ENCODE data around the gene DEPP1. TPM values are rescaled to one million over a fixed set of nuclear protein-coding genes. Genes with fewer than 3 reads are reported as not detected.

Gene DEPP1
- total RNA-seq, 1 experiment from 2014 or later = 0.14 TPM

DNA sequence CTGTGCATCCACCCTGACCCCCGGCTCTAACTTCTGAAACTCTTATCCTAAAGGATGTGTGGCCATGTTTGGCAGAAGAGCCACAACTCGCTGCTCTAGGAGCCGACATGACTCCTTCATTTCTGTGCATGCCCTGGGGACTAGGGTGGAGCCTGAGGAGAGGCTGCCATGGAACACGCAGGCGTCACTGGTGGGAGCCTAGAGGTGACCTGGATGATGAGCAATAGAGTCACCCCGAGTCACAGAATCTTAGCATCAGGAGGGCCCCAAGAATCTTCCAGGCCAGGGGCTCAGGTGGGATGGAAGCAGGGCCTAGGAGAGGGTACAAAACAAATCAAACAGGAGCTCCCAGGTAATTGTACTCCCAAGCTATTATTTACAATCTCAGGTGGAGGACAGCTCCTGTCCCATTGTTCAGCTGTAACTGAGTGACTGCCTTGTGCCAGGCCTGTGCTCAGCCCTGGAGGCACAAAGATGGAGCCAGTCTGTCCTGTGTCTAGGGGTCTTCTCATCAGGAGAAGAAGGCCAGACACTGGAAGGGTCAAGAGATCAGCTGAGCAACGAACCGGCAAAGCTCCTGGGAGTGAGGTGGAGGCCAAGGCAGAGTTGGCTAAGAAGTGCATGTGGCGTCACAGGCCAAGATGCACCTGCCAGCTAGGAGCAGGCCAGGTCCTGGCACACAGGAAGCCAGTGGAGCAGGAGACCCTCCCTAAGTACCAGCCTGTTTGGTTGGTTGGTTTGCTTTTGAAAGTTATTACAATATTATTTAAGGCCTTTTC, 16.3 kb upstream of the DEPP1 start:
- in situ Hi-C loops (cut with HindIII; ENCODE audit: low sequenced_read_pairs) = no loop called here
- DNase-seq (ENCODE audit: low spot score) = no peak

DNA sequence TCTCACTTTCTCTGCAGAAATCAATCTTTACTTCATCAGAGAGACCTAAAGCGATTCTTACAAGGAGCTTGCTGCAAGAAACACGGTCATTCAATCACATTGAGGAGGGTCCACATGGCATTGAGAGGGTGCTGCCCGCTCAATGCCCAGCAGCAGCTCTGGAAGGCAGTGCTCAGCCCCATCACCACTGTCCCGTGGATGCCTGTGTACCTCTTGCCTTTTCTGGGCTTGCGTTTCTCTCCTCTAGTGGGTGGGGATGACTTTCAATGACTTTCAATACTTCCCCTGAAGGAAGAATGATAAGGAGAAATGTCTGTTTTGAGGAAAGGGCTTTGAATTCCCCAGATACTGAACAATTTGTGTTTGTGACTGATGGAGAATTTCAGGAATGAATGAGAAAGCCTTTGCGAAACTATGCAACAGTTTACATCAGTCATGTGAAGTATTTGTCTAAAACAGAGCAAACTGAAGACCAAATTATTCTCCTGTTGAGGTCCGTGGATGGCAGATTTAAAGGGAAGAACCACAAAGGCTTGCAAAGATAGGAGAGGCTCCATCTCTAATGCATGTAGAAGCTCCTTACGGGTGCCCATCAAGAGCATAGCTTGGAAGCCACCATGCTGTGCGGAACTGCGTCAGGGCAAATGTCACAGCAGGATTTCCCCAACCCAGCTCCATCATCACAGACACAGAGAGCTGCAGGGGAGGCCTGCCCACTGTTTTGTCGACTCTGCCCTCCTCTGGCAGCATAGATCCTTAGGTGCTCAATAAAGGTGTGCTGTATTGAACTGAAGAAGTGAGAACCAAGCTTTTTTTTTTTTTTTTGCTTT, 15.5 kb upstream of the DEPP1 start:
- DNase-seq (ENCODE audit: low spot score) = no peak
- in situ Hi-C loops (cut with HindIII; ENCODE audit: low sequenced_read_pairs) = no loop called here

DNA sequence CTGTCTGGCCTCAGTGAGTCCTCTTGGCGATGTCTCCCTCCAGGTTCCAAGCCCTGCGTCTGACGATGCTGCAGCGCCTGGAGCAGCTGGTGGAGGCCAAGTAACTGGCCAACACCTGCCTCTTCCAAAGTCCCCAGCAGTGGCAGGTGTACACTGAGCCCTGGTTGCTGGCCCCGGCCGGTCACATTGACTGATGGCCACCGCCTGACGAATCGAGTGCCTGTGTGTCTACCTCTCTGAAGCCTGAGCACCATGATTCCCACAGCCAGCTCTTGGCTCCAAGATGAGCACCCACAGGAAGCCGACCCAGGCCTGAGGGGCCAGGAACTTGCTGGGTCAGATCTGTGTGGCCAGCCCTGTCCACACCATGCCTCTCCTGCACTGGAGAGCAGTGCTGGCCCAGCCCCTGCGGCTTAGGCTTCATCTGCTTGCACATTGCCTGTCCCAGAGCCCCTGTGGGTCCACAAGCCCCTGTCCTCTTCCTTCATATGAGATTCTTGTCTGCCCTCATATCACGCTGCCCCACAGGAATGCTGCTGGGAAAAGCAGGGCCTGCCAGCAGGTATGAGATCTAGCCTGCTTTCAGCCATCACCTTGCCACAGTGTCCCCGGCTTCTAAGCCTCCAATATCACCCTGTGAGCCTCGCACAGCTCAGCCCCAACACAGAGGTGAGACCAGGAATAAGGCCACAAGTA, 14.8 kb upstream of the DEPP1 start:
- in situ Hi-C loops (cut with HindIII; ENCODE audit: low sequenced_read_pairs) = no loop called here
- no peak for DNase-seq (ENCODE audit: low spot score)

DNA sequence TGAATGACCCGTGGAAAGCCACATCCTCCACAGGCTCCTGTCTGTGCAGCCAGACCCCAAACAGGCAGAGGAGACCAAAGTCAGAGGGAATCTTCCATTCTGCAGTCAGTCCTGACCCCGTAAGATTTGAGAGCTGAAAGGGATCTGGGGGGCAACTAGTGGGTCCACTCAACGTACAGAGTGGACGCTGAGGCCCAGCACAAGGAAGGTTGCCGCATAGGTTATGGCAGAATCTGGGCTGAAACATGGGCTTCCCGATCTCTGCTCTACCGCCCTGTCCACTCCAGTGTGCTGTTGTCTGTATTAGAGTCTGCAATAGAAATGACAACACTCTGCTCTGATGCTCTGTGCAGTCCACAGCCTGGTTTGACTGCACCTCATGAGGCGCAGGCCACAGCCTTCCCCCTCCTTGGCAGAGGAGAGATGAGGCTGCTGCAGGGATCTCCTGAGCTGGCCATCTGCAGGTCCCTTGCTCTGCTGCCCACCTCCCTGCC, 14.2 kb upstream of the DEPP1 start:
- DNase-seq (ENCODE audit: low spot score) = no peak
- in situ Hi-C loops (cut with HindIII; ENCODE audit: low sequenced_read_pairs) = no loop called here

DNA sequence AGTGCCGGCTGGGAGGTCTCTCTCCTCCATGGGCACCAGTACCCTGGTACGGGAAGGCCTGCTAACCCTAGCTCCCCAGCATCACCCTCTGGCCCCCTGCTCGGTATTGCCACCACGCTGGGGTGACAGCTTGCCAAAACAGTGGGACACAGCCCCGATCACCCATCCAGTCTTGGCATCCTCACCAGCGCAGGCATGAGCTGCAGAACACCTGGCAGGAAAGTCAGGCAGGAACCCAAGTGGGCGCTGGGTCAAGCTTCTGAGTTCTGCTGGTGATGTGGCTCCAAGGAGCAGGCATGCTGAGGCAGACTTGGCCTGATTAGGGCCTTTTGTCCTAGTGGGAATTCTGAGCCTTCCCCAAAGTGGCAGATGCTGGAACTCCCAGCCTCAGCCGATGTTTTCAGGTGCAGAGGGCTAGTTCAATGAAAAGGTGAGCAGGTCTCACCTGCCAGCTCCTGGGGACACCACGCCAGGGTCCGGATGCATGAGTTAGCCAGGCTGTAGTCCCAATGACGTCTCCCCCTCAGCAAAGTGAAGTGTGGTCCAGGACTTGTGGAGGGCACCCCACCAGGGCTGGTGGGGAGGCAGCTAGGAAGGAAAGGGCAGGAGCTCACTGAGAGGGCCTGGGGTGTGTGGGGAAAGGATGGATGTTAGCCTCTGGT, 13.6 kb upstream of the DEPP1 start:
- no peak for DNase-seq (ENCODE audit: low spot score)
- in situ Hi-C loops (cut with HindIII; ENCODE audit: low sequenced_read_pairs) = no loop called here

DNA sequence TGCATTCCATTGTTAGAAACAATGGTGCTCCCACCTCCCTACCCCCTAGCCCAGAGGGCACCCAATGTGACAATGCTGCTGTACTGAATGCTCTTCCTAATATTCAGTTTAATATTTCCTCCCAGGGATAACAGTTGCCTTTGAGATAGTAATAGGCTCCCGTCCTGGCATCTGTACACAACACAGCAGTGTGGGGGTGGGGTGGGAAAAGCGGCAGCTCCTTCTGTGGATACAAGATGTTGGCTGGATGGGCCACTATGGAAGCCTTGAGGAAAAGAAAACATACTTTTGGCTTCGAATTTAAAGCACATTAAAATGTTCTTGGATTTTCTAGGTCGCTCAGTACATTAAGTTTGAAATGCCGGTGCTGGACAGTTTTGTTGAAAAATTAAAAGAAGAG, 13.0 kb upstream of the DEPP1 start:
- no peak for DNase-seq (ENCODE audit: low spot score)
- in situ Hi-C loops (cut with HindIII; ENCODE audit: low sequenced_read_pairs) = no loop called here

DNA sequence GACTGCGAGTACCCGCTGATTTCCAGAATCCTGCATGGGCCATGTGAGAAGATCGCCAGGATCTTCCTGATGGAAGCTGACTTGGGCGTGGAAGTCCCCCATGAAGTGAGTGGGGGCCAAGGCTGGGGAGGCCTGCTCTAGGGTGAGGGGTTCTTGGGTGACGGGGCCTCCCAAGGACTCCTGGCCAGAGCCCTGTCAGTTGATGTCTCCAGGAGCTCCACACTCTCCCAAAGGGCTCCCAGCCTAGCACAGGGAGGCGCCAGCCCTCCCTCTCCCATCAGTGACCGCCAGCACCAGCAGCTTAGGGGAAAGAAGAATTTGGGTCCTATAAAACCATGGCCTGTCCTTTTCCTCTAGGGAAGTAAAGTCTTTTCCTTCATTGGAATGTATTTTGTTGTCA, 12.4 kb upstream of the DEPP1 start:
- no peak for DNase-seq (ENCODE audit: low spot score)
- in situ Hi-C loops (cut with HindIII; ENCODE audit: low sequenced_read_pairs) = no loop called here

DNA sequence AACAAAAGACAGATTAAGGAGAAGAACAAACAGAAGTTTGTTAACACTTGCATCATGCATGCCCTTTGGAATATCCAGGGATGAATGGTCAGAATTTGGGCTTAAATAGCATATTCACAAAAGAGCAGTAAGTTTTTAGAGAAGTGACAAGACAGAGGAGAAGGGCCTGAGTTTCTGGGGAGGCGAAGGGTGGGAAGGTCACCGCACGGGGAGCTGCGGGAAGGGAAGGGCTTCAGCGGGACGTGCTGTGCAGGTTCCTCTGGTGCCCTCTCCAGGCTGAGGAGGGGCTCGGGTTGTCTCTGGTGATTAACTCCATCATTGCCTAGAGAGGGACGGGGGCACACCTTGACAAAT, 11.7 kb upstream of the DEPP1 start:
- in situ Hi-C loops (cut with HindIII; ENCODE audit: low sequenced_read_pairs) = no loop called here
- no peak for DNase-seq (ENCODE audit: low spot score)

DNA sequence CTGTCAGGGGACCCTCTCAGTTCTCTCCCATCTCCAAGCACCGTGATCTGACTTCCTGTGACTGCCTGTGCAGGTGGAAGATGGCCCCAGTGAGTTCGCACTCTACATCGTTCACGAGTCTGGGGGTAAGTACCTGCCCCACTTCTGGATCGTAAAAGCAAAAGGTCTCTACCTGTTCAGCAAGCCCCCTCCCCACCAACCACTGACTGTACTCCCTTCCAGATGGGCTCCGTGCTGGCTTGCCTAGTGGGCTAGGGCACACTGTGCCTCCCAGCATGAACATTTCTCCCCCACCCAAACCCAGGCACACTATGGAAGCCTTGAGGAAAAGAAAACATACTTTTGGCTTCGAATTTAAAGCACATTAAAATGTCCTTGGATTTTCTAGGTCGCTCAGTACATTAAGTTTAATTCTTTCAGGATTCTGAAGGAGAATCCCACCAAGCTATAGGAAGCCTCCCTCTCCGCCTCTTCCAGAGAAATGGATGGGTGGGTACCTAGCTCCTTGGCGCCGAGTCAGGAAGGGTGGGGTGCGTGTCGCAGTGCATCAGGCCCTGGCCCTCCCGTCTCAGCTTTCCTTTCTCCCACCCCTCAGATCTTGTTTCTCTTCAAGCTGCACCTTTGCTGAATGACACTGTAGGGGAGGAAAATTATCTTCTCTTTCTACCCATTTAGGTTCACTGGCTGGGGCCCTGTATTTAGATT, 11.1 kb upstream of the DEPP1 start:
- in situ Hi-C loops (cut with HindIII; ENCODE audit: low sequenced_read_pairs) = no loop called here
- no peak for DNase-seq (ENCODE audit: low spot score)

DNA sequence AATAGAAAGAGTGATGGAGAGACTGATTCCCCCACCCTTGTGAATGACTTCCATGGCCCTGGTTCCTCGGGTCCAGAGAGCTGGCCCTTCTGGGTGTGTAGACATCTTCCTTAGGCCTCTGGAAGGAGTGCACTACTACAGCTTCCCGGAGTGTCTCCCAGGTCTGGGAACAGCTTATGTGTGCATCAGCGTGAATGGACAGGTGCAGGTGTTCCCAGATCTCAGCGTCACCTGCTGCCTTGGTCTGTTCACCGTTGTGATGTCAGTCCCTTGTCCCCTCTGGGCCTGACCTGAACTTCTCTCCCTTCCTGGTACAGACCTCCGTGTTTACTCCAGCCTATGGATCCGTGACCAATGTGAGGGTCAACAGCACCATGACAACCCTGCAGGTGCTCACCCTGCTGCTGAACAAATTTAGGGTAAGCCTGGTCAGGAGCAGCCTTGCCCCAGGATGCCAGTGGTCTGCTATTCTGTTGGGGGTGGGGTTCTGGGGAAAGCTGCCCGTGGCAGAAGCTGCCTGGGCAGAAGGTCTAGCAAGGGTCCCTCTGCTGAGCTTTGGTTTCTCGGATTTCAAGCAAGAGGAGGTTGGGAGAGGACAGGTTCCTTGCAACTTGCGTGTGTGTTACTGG, 10.5 kb upstream of the DEPP1 start:
- no peak for DNase-seq (ENCODE audit: low spot score)
- in situ Hi-C loops (cut with HindIII; ENCODE audit: low sequenced_read_pairs) = no loop called here

DNA sequence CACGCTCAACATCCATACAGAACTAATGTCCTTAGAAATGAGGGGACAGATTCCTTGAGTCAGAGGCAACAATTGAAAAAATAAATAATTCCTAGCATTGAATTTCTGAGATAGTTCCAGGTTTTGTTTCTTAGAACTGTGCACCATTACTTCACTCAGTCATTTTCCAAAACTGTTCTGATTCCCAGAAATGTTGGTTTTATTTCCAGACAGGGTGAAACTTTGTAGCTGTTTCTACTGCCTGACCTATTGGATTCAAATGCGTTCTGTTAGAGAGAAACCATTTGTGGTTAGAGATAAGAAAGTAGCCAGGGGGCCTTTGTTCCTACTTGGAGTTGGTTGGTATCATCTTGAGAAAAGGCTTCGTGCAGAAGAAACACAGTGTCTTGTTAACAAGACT, 8.1 kb upstream of the DEPP1 start:
- in situ Hi-C loops (cut with HindIII; ENCODE audit: low sequenced_read_pairs) = no loop called here
- DNase-seq (ENCODE audit: low spot score) = no peak

DNA sequence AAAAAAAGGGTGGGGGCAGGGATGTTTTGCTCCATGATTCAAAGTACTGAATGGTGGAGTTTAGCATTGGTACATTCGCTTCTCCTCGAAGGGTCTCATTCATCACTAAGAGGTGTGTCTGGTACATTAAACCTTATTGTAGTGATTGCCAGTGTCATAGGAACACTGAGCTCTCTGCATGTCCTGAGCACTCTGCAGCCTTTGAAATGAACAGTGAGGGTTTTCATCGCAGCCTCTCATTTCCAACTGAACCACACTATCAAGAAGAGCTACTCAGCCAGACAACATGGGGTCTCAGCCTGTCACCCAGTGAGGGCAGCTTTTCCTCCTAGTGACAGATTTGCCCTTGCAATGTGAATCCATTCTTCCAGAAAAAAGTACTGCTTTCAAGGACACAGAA, 7.6 kb upstream of the DEPP1 start:
- DNase-seq (ENCODE audit: low spot score) = no peak
- in situ Hi-C loops (cut with HindIII; ENCODE audit: low sequenced_read_pairs) = no loop called here

DNA sequence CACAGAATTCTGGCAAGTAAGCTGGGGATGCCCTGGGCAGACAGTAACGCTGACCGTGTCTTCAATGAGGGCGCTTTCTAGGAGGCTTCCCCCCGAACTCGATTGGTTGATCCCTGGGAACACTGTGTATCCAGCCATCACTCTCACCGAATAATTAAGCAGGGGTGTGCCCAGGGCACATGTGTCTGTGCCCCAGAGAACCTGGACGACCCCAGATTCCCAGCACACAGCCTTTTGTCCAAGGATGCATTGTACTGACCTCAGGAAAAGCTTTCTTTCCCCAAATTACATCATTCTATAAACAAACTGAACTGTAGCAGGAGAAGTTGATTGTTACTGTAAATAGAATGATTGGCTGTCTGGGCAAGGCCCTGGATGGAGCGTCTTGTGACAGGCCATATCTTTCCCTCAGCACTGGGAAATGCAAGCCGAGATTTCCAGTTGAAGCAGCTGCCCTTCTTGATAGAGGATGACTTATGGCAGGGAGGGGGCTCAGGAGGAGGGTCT, 6.6 kb upstream of the DEPP1 start:
- DNase-seq (ENCODE audit: low spot score) = no peak
- in situ Hi-C loops (cut with HindIII; ENCODE audit: low sequenced_read_pairs) = no loop called here

DNA sequence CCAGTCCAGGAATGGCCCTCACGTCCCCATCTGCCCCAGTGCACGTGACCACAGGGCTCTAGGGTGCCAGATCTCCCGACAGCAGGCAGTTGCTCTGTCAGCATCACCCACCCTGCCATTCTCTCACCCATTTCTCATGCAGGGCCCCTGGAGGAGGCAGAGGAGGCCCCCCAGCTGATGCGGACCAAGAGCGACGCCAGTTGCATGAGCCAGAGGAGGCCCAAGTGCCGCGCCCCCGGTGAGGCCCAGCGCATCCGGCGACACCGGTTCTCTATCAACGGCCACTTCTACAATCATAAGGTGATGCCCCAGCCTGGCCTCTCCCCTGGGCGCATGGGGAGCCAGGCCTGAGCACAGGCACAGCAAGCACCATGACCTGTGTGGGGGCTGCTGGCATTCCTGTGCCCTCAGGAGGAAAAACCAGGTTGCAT, 6.1 kb upstream of the DEPP1 start:
- in situ Hi-C loops (cut with HindIII; ENCODE audit: low sequenced_read_pairs) = no loop called here
- no peak for DNase-seq (ENCODE audit: low spot score)

DNA sequence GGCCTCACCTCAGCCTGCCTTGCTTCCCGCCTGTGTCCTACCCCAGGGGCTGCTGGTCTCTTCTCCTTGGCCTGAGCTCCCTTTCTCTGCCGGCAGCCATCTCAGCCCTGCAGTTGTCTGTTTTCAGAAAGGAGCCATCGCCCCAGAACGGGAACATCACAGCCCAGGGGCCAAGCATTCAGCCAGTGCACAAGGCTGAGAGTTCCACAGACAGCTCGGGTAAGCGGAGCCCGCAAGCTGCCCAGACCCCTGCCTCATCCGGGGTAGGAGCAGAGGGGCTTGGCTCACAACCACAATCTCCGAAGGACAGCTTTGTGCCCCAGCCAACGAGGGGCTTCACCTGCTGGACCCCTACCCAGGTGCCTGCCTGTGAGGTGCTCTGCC, 5.3 kb upstream of the DEPP1 start:
- no peak for DNase-seq (ENCODE audit: low spot score)
- in situ Hi-C loops (cut with HindIII; ENCODE audit: low sequenced_read_pairs) = no loop called here

DNA sequence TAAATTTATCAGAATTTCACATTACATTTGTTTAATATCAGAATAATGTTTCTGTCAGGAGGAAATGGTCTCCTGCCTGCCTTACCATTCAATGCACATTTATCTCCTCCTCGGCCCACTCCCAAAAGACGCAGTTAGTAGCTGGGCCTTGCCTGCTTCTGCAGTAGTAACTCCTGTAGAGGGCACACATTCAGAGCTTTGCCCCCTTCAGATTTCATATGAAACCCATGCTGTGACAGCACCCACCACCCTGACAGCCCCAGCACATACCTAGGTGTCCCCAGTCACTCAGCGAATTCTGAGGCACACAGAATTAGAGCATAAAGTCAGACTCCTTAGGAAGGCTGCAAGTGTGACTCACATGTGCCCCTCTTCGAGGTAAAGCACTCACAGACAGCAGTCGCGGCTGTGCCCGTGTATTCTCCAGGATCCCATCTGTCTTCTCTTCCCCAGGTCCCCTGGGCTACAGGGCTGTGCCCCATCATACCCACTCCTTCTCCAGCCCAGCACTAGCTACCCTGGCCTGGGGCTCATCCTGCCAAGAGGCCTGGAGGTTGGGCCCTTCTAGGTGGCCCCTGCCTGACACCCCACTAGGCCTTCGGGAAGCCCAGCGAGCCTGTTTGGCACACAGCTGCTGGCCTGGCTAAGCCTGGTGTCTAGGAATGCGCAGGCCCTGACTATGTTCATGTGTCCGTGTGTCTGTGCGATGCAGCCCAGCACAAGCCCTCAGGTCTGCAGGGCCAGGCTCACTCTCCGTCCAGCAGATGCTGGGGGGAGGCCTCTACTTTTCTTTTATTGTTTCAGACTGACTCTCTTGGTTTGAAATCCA, 4.7 kb upstream of the DEPP1 start:
- DNase-seq (ENCODE audit: low spot score) = no peak
- in situ Hi-C loops (cut with HindIII; ENCODE audit: low sequenced_read_pairs) = no loop called here

DNA sequence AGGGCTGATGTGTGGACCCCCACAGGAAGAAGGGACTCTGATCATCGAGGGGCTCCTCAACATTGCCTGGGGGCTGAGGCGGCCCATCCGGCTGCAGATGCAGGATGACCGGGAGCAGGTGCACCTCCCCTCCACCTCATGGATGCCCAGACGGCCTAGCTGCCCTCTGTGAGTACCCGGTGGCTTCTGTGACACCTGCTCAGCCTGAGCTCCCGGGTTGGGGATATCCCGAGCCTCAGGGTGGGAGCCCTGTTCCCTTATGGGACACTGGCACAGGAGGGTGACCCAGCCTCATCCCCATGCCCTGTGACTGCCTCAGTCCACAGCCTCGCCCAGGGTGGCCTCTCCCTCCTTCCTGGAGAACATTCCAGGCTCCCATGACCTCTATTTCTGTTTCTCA, 3.9 kb upstream of the DEPP1 start:
- in situ Hi-C loops (cut with HindIII; ENCODE audit: low sequenced_read_pairs) = no loop called here
- no peak for DNase-seq (ENCODE audit: low spot score)

DNA sequence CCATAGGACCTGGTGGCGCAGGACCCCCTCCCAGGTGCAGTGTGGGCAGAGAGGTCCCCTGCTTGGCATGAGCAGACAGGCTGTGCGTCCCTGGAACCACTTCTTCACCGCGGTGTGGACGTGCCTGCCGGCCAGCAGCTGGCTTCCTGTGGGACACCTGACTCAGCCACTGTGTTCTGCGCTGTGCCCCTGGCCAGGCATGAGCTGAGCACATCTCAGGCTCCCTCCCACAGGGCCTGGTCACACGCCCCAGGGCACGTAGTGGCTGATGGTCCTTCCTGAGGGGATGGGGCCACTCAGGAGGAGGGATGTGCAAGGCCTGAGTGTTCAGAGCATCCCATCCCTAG, 3.5 kb upstream of the DEPP1 start:
- DNase-seq (ENCODE audit: low spot score) = no peak
- in situ Hi-C loops (cut with HindIII; ENCODE audit: low sequenced_read_pairs) = no loop called here

All from G401 (cell line).